ENCODE measurements around the gene GPR18. TPM values are rescaled to one million over a fixed set of nuclear protein-coding genes. Genes with fewer than 3 reads are reported as not detected.

GPR18 gene, protein sequence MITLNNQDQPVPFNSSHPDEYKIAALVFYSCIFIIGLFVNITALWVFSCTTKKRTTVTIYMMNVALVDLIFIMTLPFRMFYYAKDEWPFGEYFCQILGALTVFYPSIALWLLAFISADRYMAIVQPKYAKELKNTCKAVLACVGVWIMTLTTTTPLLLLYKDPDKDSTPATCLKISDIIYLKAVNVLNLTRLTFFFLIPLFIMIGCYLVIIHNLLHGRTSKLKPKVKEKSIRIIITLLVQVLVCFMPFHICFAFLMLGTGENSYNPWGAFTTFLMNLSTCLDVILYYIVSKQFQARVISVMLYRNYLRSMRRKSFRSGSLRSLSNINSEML
- total RNA-seq: not detected in 2 replicates

DNA sequence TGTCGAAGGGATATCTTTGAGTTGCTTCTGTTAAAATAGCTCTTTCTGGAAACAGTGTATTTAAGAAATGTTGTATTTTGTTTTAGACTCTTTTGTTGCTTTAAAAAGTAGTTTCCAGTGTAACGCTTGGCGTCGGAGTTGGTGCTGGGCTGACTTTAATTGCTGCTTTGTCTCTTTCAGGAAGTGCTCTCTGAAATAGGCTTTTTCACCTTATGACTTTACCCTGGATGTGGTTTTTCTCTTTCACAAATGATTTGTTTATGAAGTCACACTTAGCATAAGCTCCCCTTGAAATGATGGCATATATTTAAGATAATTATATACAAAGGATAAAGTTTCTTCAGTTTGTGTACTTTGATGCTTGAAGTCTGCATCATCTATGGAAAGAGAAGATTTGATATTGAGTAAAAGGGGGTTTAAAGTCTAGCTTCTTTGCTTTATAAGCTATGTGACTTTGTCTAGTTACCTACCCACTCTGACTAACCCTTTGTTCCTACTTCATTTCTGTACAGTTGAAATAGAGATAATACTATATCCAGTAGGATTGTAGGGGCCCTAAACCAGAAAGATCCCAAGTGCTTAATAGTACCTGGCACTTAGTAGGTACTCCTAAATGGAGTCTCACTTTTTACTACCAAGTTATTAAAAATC, at the start of gene GPR18:
Gene GPR18 (minus strand): TSS at position 170 of the 651 bp plus-strand sequence. CDS start 2,507 bp downstream, outside the sequence.
- TF ChIP-seq, protein P1, sequence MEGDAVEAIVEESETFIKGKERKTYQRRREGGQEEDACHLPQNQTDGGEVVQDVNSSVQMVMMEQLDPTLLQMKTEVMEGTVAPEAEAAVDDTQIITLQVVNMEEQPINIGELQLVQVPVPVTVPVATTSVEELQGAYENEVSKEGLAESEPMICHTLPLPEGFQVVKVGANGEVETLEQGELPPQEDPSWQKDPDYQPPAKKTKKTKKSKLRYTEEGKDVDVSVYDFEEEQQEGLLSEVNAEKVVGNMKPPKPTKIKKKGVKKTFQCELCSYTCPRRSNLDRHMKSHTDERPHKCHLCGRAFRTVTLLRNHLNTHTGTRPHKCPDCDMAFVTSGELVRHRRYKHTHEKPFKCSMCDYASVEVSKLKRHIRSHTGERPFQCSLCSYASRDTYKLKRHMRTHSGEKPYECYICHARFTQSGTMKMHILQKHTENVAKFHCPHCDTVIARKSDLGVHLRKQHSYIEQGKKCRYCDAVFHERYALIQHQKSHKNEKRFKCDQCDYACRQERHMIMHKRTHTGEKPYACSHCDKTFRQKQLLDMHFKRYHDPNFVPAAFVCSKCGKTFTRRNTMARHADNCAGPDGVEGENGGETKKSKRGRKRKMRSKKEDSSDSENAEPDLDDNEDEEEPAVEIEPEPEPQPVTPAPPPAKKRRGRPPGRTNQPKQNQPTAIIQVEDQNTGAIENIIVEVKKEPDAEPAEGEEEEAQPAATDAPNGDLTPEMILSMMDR (conservative IDR thresholded peaks at IDR 0.05; ENCODE audit: low read depth, low read length): no peak
- no peak for DNase-seq (ENCODE audit: low read depth)
- H3K4me3 ChIP-seq (ENCODE audit: low read depth, low read length): no peak within 1 kb of the TSS

DNA sequence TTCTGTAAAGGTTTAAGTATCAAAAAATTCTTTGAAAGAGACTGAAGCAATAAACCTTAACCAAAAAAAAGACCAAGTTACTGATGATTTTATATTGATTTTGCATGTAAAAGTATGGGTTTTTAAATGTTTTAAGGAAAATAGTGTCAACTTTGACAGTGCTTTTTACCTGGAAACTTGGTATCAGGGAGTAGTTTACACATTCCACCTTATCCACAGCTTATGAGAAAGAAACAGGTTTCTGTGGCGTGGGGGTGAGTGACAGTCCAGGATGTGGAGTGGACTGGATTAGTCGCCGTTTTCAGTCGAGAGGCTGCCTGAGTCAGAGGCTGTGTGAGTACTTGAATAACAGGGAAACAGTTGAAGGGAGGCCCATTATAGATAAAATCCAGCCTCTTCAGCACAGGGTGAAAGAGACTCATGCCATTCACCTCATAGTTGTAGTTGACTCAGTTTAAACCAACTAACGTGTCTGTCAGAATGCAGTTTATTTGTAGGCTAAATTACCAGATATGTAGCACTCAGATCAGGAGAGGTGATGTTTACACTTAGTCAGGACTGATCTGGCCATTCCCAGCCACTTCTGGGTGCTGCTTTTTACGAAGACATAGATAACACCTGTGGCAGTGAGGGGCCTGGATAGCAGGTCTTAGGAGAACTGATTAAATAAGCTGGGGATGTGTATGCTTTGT, 49.6 kb upstream of the GPR18 start:
- peak; percentile 72 for DNase-seq (ENCODE audit: low read depth)
- TF ChIP-seq, protein P1 (conservative IDR thresholded peaks at IDR 0.05; ENCODE audit: low read depth, low read length): no peak
- H3K4me3 ChIP-seq (ENCODE audit: low read depth, low read length): no peak overlapping the region

DNA sequence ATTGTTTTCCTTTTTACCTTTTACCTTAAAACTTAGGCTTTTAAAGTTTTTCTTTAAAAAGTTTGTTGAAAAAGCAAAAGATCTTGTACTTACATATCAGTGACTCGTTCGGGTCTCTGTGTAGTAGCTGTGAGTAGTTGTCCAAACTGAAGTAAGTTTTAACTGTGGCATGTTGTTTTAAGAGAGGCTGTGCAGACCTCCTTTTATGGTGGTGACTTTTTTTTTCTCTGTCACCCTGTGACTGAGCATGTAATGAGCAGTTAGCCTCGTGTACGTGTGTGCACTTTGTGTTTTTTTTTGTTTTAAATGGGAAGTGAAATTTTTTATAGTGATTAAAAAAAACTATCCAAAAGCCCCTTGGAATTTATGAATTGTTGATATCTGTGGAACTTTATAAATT, 49.1 kb upstream of the GPR18 start, which contains the start of gene GPR183:
Gene GPR183 (minus strand): TSS at position 153 of the 400 bp plus-strand sequence. CDS start 11,254 bp downstream, outside the sequence.
- no peak within 1 kb of the TSS for H3K4me3 ChIP-seq (ENCODE audit: low read depth, low read length)
- no peak for DNase-seq (ENCODE audit: low read depth)
- TF ChIP-seq, protein P1 (conservative IDR thresholded peaks at IDR 0.05; ENCODE audit: low read depth, low read length): no peak

DNA sequence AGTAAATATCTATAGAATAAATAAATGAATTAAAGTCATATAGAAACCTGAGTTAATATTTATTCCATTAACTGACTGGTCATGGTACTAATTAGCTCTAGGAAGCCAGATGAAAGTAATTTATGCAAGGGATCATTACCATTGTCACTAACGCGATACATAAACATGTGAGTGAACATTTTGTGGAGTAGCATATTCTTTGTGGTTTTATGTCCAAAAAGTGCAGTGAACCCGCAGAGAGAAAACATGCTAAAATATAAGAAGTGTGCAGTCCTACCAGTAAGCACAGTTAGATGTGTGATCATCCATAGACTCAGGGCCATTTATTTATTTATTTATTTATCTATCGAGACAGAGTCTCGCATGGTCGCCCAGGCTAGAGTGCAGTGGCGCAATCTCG, 47.4 kb upstream of the GPR18 start:
- TF ChIP-seq, protein P1 (conservative IDR thresholded peaks at IDR 0.05; ENCODE audit: low read depth, low read length): no peak
- no peak overlapping the region for H3K4me3 ChIP-seq (ENCODE audit: low read depth, low read length)
- no peak for DNase-seq (ENCODE audit: low read depth)

DNA sequence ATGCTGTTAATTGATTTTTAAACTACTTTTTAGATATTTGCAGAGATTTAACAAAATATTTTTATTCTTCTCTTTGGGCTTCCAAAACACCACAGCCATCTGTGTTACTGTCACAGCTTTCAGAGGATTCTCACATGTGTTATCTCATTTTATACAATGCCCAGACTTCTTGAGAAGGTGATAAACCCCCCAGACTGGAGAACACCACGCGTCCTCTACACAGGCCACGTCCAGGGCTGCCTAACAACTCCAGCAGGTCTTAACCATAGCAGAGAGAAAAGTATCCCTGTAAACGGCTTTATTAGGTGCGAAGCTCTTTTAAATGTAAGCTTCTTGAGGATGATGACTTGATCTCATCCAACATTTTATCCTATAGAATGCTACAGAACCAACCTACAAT, 47.0 kb upstream of the GPR18 start:
- no peak for DNase-seq (ENCODE audit: low read depth)

DNA sequence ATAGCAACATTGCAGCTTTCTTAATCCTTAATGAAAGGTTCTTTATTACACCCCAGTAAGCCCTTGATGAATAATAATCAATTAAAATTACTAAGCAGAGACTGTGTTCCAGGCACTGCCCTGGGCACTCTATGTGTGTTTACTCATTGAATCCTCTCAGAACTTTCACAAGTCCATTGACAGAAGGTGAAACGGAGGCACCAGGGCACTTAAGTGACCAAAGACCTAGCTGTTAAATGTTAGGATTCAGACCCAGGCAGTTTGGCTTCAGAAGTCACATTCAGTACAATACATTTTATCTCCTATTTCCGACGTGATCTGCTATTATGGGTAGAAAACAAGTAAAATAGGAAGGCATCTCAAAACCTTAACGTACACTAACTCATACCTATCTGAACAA, 46.4 kb upstream of the GPR18 start:
- no peak overlapping the region for H3K4me3 ChIP-seq (ENCODE audit: low read depth, low read length)
- DNase-seq (ENCODE audit: low read depth): no peak
- TF ChIP-seq, protein P1 (conservative IDR thresholded peaks at IDR 0.05; ENCODE audit: low read depth, low read length): no peak

More for the DNA sequence above, 47.0 kb upstream of the GPR18 start:
- TF ChIP-seq, protein P1 (conservative IDR thresholded peaks at IDR 0.05; ENCODE audit: low read depth, low read length): no peak
- H3K4me3 ChIP-seq (ENCODE audit: low read depth, low read length): no peak overlapping the region

Data from epithelial cell of proximal tubule (primary cell).